ENCODE results near the gene POM121L12. TPM values are rescaled to one million over a fixed set of nuclear protein-coding genes. Genes with fewer than 3 reads are reported as not detected.

The POM121L12 gene
- total RNA-seq, 2 experiments from 2014 or later: not detected

- ChIA-PET CTCF (ENCODE audit: unreplicated experiment) (no interaction called here), POLR2A (no interaction called here)
- intact Hi-C loops (cut with micrococcal nuclease; ENCODE audit: unreplicated experiment): no loop called here
- no peak overlapping the region for H2AFZ ChIP-seq (ENCODE audit: low read length)
- H3K9me2 ChIP-seq (ENCODE audit: insufficient read depth, low read length): no peaks in the 10 kb centered on the region
- H3K9me3 ChIP-seq (ENCODE audit: low read length): no peaks in the 10 kb centered on the region
- no peak overlapping the region for H3K4me3 ChIP-seq (ENCODE audit: low read depth, low read length, poor library complexity, severe bottlenecking)
- no peaks in the 10 kb centered on the region for H3K79me2 ChIP-seq (ENCODE audit: insufficient read depth, low read depth, low read length)
- TF ChIP-seq CTCF (conservative IDR thresholded peaks at IDR 0.05; ENCODE audit: low read length) (no peak), EZH2phosphoT487 (IDR thresholded peaks at IDR 0.05; ENCODE audit: borderline replicate concordance, low read depth, low read length) (no peak)
- no peak overlapping the region for H3K4me2 ChIP-seq (ENCODE audit: low read length)
- H3K4me1 ChIP-seq (ENCODE audit: insufficient read depth, low read length, poor library complexity, severe bottlenecking): no peaks in the 10 kb centered on the region
- no TSS peak for BruUV-seq (replicated peaks)
- no peak overlapping the region for H3K27ac ChIP-seq (ENCODE audit: low read depth, low read length, poor library complexity, severe bottlenecking)
- DNase-seq (ENCODE audit: low spot score): no peak
- no peaks in the 10 kb centered on the region for H4K20me1 ChIP-seq (ENCODE audit: insufficient read depth, low read length)
- H3K36me3 ChIP-seq (ENCODE audit: insufficient read depth, low read length): no peaks in the 10 kb centered on the region
Observed at GRCh38 chr7:52992479-52993162, 42.8 kb upstream of the POM121L12 start.

- intact Hi-C loops (cut with micrococcal nuclease; ENCODE audit: unreplicated experiment): no loop called here
- ChIA-PET CTCF (ENCODE audit: unreplicated experiment) (no interaction called here), POLR2A (no interaction called here)
Observed at GRCh38 chr7:52995676-52996075, 39.8 kb upstream of the POM121L12 start.

More at GRCh38 chr7:52995676-52996075, 39.8 kb upstream of the POM121L12 start:
- TF ChIP-seq CTCF (conservative IDR thresholded peaks at IDR 0.05; ENCODE audit: low read length) (no peak), EZH2phosphoT487 (IDR thresholded peaks at IDR 0.05; ENCODE audit: borderline replicate concordance, low read depth, low read length) (no peak)
- Histone ChIP-seq H3K9me3 (ENCODE audit: low read length) (0 out of 2 replicates have a peak, but pooled peaks cover 6% of the 10 kb centered on the region), H2AFZ (ENCODE audit: low read length) (no peak overlapping the region), H3K4me2 (ENCODE audit: low read length) (no peak overlapping the region), H3K36me3 (ENCODE audit: insufficient read depth, low read length) (no peaks in the 10 kb centered on the region), H3K9me2 (ENCODE audit: insufficient read depth, low read length) (no peaks in the 10 kb centered on the region), H3K79me2 (ENCODE audit: insufficient read depth, low read depth, low read length) (no peaks in the 10 kb centered on the region), H3K27ac (ENCODE audit: low read depth, low read length, poor library complexity, severe bottlenecking) (no peak overlapping the region), H3K4me1 (ENCODE audit: insufficient read depth, low read length, poor library complexity, severe bottlenecking) (no peaks in the 10 kb centered on the region), H3K4me3 (ENCODE audit: low read depth, low read length, poor library complexity, severe bottlenecking) (no peak overlapping the region), H4K20me1 (ENCODE audit: insufficient read depth, low read length) (no peaks in the 10 kb centered on the region)
- no TSS peak for BruUV-seq (replicated peaks)
- no peak for DNase-seq (ENCODE audit: low spot score)
